HG03342 (cell line): ENCODE data around the gene C11orf21.

Experiments used
- ATAC-seq: cut with Tn5 transposase; IDR thresholded peaks from one replicate; pipeline ENCODE4 v1.9.1; 2021; ENCODE audit warnings: mild to moderate bottlenecking, moderate library complexity; ENCODE audit not compliant: unreplicated experiment

Gene C11orf21

GRCh38 chr11:2273311-2273710, 28.4 kb downstream of the C11orf21 start:
- ATAC-seq: no peak

- no peak for ATAC-seq
These were observed 28.8 kb downstream of the C11orf21 start for GRCh38 chr11:2272946-2273280.

GRCh38 chr11:2272228-2272945, 29.3 kb downstream of the C11orf21 start:
- no peak for ATAC-seq

GRCh38 chr11:2271327-2272227, 30.1 kb downstream of the C11orf21 start:
- no peak for ATAC-seq

GRCh38 chr11:2271077-2271326, 30.7 kb downstream of the C11orf21 start:
- no peak for ATAC-seq

- ATAC-seq: no peak
These were observed 31.2 kb downstream of the C11orf21 start, which contains the start of gene ASCL2 for GRCh38 chr11:2270322-2271076. ASCL2 (minus strand) TSS chr11:2270588; CDS start chr11:2270332, 256 bp downstream.

GRCh38 chr11:2269601-2270321, 32.0 kb downstream of the C11orf21 start:
- ATAC-seq: no peak

- ATAC-seq: no peak
These were observed 32.8 kb downstream of the C11orf21 start for GRCh38 chr11:2268729-2269600.

GRCh38 chr11:2267851-2268728, 33.6 kb downstream of the C11orf21 start:
- ATAC-seq: no peak

- no peak for ATAC-seq
These were observed 34.3 kb downstream of the C11orf21 start for GRCh38 chr11:2267306-2267850.

- ATAC-seq: no peak
These were observed 35.0 kb downstream of the C11orf21 start for GRCh38 chr11:2266586-2267305.

GRCh38 chr11:2265854-2266585, 35.7 kb downstream of the C11orf21 start:
- no peak for ATAC-seq

- peak; percentile 66 for ATAC-seq
These were observed 36.3 kb downstream of the C11orf21 start for GRCh38 chr11:2265396-2265795.

GRCh38 chr11:2264366-2265053, 37.2 kb downstream of the C11orf21 start:
- no peak for ATAC-seq

GRCh38 chr11:2263724-2264360, 37.9 kb downstream of the C11orf21 start:
- no peak for ATAC-seq

GRCh38 chr11:2263071-2263565, 38.6 kb downstream of the C11orf21 start:
- ATAC-seq: no peak
